Amniotic stem cell (primary cell): ENCODE results near the gene GNAS.
A peak's percentile ranks its signal among the peaks of the same experiment; 100 is the strongest.

Experiments used
- DNase-seq: peaks from one replicate; lab custom pipeline; 2025; lab: John Stamatoyannopoulos, UW

The GNAS gene

DNA sequence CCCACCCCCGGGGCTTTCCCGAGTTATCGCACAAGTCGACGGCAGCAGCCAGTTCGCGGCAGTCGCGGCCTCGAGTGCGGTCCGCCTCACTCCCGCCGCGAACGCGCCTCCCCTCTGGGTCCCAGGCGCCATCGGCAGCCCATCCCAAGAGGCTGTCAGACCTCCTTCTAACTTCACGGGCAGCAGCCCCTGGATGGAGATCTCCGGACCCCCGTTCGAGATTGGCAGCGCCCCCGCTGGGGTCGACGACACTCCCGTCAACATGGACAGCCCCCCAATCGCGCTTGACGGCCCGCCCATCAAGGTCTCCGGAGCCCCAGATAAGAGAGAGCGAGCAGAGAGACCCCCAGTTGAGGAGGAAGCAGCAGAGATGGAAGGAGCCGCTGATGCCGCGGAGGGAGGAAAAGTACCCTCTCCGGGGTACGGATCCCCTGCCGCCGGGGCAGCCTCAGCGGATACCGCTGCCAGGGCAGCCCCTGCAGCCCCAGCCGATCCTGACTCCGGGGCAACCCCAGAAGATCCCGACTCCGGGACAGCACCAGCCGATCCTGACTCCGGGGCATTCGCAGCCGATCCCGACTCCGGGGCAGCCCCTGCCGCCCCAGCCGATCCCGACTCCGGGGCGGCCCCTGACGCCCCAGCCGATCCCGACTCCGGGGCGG, 1.6 kb downstream of the GNAS start:
- DNase-seq = no peak

DNA sequence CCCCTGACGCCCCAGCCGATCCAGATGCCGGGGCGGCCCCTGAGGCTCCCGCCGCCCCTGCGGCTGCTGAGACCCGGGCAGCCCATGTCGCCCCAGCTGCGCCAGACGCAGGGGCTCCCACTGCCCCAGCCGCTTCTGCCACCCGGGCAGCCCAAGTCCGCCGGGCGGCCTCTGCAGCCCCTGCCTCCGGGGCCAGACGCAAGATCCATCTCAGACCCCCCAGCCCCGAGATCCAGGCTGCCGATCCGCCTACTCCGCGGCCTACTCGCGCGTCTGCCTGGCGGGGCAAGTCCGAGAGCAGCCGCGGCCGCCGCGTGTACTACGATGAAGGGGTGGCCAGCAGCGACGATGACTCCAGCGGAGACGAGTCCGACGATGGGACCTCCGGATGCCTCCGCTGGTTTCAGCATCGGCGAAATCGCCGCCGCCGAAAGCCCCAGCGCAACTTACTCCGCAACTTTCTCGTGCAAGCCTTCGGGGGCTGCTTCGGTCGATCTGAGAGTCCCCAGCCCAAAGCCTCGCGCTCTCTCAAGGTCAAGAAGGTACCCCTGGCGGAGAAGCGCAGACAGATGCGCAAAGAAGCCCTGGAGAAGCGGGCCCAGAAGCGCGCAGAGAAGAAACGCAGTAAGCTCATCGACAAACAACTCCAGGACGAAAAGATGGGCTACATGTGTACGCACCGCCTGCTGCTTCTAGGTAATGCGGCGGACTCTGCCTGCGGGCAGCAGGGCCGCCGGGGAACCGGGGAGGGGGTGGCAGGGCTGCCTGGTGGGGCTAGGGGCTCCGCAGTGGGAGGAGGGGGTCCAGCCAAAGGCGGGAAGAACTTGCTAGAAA, 2.3 kb downstream of the GNAS start:
- DNase-seq = no peak

GRCh38 chr20:58855506-58856389, 3.2 kb downstream of the GNAS start:
- DNase-seq = no peak

- DNase-seq = no peak
Measured at GRCh38 chr20:58863044-58863790, 10.7 kb downstream of the GNAS start.

DNA sequence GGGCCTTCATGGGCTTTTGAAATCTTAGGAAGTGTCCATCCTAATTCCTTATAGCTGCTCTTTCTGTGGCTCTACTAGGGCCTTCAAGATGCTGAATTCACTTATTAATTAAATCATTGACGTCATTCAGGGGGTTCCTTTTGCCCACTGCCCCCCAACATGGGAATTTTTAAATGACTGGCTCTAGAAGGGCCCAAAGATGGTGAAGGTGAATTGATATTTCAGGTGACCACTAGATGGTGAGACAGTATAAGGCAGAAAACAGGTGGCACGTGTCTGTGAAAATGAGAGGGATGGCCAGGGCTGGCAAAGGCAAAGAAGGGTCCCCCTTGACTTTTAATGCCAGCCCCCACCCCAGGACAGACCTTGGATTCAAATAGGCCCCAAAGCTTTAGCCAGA, 11.8 kb downstream of the GNAS start:
- no peak for DNase-seq

GRCh38 chr20:58865843-58866242, 13.3 kb downstream of the GNAS start:
- DNase-seq = no peak

- DNase-seq = no peak
Measured at GRCh38 chr20:58867211-58867610, 14.7 kb downstream of the GNAS start.

DNA sequence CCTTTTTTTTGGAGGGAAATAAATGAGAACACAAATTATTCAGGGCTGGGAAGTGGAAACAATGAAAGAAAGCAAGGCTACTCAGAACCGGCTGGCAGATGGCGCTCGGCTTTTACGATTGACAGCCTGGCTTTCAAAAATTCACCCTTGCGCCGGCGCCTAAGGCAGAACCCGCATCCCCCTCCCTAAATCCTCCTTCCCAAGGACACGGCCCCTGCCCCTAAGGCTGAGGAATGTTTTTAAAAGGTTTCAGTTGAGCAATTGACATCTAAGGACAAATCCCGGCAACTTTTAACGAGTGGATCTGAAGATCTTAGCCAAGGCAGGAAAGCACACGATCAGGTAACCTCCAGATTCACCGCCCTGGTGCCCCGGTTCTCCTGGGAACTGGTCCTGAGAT, 16.3 kb downstream of the GNAS start:
- no peak for DNase-seq

DNA sequence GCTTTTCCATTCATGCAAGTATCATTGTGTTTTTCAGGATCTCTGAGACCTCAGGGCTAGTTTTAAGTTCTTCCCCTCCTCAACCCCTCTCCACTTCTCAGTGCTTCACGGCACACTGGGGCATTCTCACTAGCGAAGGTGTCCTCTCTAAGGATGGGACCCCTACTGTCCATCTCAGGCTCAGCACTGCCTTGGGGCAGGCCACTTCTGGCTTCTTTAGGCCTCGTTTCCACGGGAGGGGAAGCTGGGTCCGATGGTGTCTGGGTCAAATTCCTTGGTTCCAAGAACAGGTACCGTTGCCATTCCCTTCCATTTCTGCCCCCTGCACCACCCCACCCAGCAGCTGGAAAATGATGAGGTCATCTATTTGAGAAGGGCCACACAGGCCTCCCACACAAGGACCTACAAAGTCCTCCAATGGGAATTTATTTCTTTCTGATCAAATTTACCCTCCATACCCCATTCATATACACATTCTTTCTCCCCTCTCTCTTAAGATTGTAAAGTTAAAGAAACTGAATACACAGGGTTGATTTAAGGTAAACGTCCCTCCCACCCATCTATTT, 17.2 kb downstream of the GNAS start:
- DNase-seq = no peak

DNA sequence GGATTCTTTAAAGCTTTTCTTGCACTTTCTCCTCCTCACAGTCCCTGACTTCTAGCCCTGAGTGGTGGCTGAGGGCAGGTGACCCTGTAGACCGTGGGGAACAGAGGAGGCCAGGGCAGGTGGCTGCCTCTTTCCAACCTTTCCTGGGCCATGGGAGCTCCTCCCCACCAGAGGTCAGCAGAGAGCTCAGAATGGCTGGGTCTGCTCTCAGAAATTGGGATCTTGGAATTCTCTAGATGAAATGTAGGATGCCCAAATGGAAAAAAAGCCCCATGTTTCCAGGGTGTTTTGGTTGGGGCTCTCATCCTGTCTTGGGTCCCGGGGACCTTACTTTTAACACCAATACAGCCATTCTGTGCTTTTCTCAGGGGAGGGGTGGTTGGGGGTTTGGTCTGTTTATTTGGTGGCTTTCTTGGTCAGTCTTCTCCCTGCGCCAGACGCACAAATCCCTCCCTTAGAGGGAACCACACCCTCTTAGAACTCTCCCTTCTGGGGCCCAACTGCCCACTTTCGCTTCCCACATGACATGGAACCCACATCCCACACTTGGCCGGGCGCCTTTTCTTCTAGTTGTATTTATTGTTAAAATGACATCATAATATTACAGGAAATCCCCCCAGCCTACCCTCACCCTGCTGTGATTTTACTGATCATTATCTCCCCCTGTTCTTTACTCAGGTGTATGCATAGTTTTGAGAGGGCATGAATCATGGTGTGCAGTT, 17.9 kb downstream of the GNAS start:
- DNase-seq = peak; percentile 48

DNA sequence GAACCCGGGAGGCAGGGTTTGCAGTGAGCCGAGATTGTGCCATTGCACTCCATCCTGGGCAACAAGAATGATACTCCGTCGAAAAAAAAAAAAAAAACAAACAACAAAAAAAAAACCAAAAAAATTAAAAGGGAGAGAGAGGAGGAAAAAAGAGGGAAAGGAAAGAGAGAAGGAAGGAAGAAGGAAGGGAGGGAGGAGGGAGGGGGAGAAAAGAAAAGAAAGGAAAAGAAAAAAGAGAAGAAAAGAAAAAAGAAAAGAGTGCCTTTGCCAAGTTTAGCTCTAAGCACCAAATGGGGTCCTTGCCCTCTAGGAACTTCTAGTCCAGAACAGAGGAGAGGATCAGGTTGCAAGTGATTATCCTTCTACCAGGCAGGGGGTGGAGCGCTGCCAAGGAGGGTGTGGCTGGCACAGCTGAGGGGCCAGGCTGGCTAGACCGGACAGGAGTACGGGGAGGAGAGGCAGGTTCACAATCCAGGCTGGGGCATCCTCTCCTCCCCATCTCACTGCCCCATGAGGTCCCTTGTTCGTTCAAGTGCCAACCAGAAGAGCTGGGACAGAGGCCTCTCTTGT, 19.1 kb downstream of the GNAS start:
- no peak for DNase-seq

- no peak for DNase-seq
Measured at GRCh38 chr20:58874469-58874868, 22.0 kb downstream of the GNAS start.

- no peak for DNase-seq
Measured at GRCh38 chr20:58875111-58875510, 22.6 kb downstream of the GNAS start.

DNA sequence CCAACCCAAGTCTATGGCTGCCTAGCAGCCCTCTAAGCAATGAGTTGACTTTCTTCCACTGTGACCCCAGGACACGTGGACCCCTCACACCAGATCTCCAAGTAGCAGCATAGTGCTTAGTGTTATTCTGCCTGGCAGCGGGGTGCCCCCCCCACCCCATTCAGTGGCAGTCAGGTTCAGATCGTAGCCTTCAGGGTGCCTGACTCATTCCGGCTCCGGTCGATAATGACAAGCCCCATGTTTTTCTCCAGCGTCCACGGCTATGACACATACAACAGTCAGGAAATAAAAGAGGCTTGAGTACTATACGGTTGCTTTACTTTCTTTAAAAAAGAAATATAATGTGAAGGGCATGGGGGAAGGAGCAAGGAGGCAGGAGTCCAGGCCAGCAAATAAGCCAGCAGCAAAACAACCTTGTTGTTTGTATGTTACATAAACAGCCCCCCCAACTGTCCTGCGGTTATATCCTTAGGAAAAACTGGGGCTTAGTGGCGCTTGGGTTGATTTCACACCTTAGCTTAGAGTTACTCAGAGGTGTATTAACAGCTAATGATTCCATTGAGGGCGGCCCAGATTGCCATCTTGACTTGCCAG, 23.1 kb downstream of the GNAS start:
- peak; percentile 30 for DNase-seq

DNA sequence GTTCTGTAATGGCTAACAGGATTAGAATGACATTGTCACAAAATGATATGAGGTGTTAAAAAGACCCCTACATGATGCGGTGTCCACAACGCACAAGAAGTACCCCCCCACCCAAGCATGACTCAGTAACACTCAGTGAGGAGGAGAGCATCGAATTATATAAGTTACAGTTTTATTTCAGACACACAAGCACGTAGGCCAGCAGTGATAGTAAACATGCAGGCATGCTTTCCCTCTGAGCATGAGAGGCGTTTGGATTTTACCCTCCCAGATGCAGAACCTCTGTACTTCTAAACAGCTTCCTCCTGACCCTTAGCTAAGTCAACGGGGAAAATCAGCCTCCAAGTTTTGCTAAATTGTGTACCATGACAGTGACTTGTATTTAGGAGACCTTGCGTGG, 23.9 kb downstream of the GNAS start:
- DNase-seq = no peak

DNA sequence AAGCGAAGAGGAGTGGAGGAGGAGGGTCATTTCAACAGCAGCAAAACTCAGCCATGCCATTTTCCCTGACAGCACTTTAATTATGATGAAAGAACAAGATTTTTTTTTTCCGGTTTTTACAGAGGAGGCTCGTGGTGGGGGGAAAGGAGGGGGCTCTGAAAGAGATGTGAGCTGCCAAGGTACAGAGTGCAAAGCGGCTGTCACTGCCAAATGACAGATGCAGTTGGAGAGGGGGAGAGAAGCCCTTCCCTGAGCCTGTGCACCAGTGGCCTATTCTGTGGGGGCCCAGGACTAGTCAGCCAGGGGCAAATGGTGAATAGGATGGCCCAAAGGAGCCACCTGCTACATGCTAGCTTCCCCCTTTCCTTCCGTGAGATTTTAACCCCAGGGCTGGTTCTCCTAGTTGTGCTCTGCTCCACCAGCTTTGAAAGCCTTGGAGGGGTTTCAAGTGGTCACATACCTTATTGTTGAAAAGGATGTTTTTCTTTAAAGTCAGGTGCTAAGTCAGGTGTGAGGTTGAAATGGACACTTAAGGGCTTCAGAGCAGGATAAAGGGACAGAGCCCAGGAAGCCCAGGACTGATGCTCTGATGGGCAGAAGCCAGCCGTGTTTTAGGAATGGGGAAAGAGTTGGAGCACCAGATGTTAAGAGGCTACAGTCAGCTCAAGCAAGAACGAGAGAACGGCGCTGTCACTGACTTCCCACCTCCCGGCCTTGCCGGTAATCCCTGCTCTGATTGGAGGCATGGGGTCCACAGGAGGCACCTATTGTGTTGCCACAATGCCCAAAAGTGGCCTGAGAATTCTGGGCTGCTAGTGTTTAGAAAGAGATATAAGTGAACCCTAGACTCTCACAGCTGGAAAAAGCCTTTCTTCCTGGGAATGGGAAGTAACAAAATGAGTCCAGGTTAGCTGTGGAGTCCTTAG, 24.8 kb downstream of the GNAS start:
- DNase-seq = no peak

DNA sequence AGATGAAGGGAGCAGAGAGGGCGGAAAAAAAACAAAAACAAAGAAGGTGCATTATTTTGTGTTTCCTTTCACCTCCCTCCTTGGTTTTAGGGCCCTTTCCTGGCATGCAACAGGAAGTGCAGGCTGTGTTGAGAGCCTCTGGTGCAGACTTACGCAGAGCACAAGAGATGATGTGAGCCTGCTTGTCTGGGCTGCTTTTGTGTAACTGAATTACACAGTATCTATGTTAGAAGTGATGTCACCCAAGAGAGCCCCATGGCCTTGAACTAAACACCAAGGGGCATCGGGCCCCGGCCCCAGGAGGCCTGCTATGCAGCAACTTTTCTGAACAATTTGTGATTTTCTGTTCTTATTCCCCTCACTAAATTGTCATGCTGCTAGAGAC, 25.5 kb downstream of the GNAS start:
- no peak for DNase-seq

GRCh38 chr20:58878399-58878798, 25.9 kb downstream of the GNAS start:
- no peak for DNase-seq

- DNase-seq = no peak
Measured at GRCh38 chr20:58880441-58880840, 27.9 kb downstream of the GNAS start.
